Stomach (tissue), 4 donors: ENCODE measurements around the gene PLAGL2.
"Not testable (repeated sequence)": the region's sequence is repeated elsewhere in the genome, so short reads cannot be mapped to it uniquely, and the experiment has no call there.

ENCODE experiments used
- CTCF ChIP-seq, 7 experiments: fragments of 450-650 bp in 4 of 7; fragments of 200-600 bp in 3 of 7; sonication (generic) in 3 of 7; IDR thresholded peaks; one replicate each; pipeline ENCODE4 v1.5.1; 2016 to 2019; ENCODE audit warnings: antibody characterized with exemption in 7 of 7, control low read depth in 2 of 7, mild to moderate bottlenecking in 1 of 7
- EP300 ChIP-seq: sonication (generic); formaldehyde crosslinking; IDR thresholded peaks from one replicate; pipeline ENCODE4 v1.6.1; 2017; ENCODE audit warnings: antibody characterized with exemption
- POLR2A ChIP-seq, 4 donors: fragments of 450-650 bp; IDR thresholded peaks; one replicate each; pipeline ENCODE4 v1.6.1; 2016; ENCODE audit warnings: antibody characterized with exemption in 4 of 4, control low read depth in 2 of 4, mild to moderate bottlenecking in 1 of 4, moderate library complexity in 1 of 4
- POLR2AphosphoS5 ChIP-seq, 3 donors: sonication (generic); formaldehyde crosslinking; IDR thresholded peaks; one replicate each; pipeline ENCODE4 v1.6.1; 2016; ENCODE audit warnings: antibody characterized with exemption in 3 of 3

- not testable (repeated sequence) for TF ChIP-seq CTCF (IDR thresholded peaks at IDR 0.05); EP300; POLR2A (IDR thresholded peaks at IDR 0.05); POLR2AphosphoS5 (IDR thresholded peaks at IDR 0.05)
Measured at GRCh38 chr20:32193336-32193735, 14.2 kb downstream of the PLAGL2 start.
